K562 (cell line): ENCODE results near the gene UFSP1. TPM values are rescaled to one million over a fixed set of nuclear protein-coding genes. Genes with fewer than 3 reads are reported as not detected.

Source experiments
- ATF4 ChIP-seq: fragments of 450-650 bp; formaldehyde crosslinking; IDR thresholded peaks from 2 replicates; pipeline ENCODE4 v1.4.0; 2022; ENCODE audit warnings: mild to moderate bottlenecking, moderate library complexity
- FOXO4 ChIP-seq: fragments of 450-650 bp; formaldehyde crosslinking; IDR thresholded peaks from 2 replicates; pipeline ENCODE4 v1.4.0; 2020; ENCODE audit warnings: mild to moderate bottlenecking, moderate library complexity
- REST ChIP-seq, 2 experiments: fragments of 450-650 bp; formaldehyde crosslinking in 1 of 2; IDR thresholded peaks; 2 replicates each; pipeline versions ENCODE4 v1.4.0 to v1.6.1; 2014 to 2020; ENCODE audit warnings: mild to moderate bottlenecking in 2 of 2, borderline replicate concordance in 1 of 2, low read depth in 1 of 2
- SMAD1 ChIP-seq: fragments of 150-350 bp; IDR thresholded peaks from 2 replicates; pipeline ENCODE4 v1.6.1; 2014; ENCODE audit warnings: low read length, low read depth; ENCODE audit not compliant: partially characterized antibody
- ZKSCAN3 ChIP-seq: fragments of 250-450 bp; sonication (Bioruptor Pico); IDR thresholded peaks from 2 replicates; pipeline ENCODE4 v1.4.0; 2020
- ZNF445 ChIP-seq: fragments of 250-450 bp; sonication (Bioruptor Pico); IDR thresholded peaks from 2 replicates; pipeline ENCODE4 v1.4.0; 2020; ENCODE audit warnings: low read depth, mild to moderate bottlenecking, moderate library complexity
- ZNF655 ChIP-seq: fragments of 250-450 bp; sonication (Bioruptor Pico); IDR thresholded peaks from 2 replicates; pipeline ENCODE4 v1.5.0; 2021
- polyA plus RNA-seq, 8 experiments: library from polyadenylated mRNA; depleted of rRNA in 4 of 8; stranded (reverse) in 5 of 8; unstranded in 3 of 8; fragments of >200 nt; fragmentation: Nextera tagmentation in 2 of 8; fragmentation: Illumina TruSeq in 1 of 8; extraction: Ambion mirVana in 2 of 8; extraction: Trizol in 1 of 8; gene quantifications; 2 replicates each; pipeline versions ENCODE4 v1.2.1 to v1.2.3, GENCODE V29; 2011 to 2014; ENCODE audit warnings: inconsistent platforms in 1 of 8, missing spikeins in 1 of 8
- total RNA-seq, 7 experiments: library from RNA; depleted of rRNA in 6 of 7; stranded (reverse); fragments of >200 nt in 6 of 7; fragmentation: Illumina TruSeq in 2 of 7; extraction: Trizol in 2 of 7; gene quantifications; 2 replicates each; pipeline versions ENCODE4 v1.2.1 to v1.2.3, GENCODE V29; 2011 to 2021; ENCODE audit warnings: low replicate concordance in 1 of 7
- TF ChIP-seq, protein P1 (sequence below), 2 experiments: fragments of 450-650 bp in 1 of 2; IDR thresholded peaks; 2 replicates each; pipeline ENCODE4 v1.6.1; 2011 to 2017; ENCODE audit warnings: low read depth in 2 of 2, antibody characterized with exemption in 1 of 2, borderline replicate concordance in 1 of 2, low read length in 1 of 2, mild to moderate bottlenecking in 1 of 2, mixed read lengths in 1 of 2; ENCODE audit not compliant: control insufficient read depth in 1 of 2
- TF ChIP-seq, protein P2 (sequence below): sonication (generic); formaldehyde crosslinking; IDR thresholded peaks from 2 replicates; pipeline ENCODE4 v1.4.0; 2020; ENCODE audit warnings: mild to moderate bottlenecking, missing genetic modification reagents

The UFSP1 gene
- total and polyA plus RNA-seq, 9 of the 15 experiments (the other 6 are each of a cell fraction or from before 2014, with no cell fraction given), result 0.50 to 18.8 (median 2.1) TPM

DNA sequence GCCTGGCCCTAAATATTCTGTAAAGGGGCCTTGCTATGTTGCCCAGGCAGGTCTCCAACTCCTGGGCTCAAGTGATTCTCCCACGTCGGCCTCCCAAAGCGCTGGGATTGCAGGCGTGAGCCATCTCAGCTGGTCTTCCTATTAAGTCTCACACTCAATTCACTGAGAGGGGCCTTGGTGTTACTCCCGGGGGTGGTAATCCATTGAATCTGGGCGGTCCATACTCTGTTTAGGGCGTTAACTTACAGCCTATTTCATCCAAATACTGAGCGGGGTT, 15.3 kb downstream of the UFSP1 start (continued):
- TF ChIP-seq REST (IDR thresholded peaks at IDR 0.05; ENCODE audit: borderline replicate concordance) (no peak), REST (CRISPR knock-in tag; IDR thresholded peaks at IDR 0.05; ENCODE audit: low read depth) (no peak), ZNF655 (no peak), ATF4 (no peak), ZKSCAN3 (CRISPR knock-in tag) (no peak), FOXO4 (no peak), ZNF445 (CRISPR knock-in tag) (no peak), SMAD1 (no peak)
- TF ChIP-seq, protein P1, sequence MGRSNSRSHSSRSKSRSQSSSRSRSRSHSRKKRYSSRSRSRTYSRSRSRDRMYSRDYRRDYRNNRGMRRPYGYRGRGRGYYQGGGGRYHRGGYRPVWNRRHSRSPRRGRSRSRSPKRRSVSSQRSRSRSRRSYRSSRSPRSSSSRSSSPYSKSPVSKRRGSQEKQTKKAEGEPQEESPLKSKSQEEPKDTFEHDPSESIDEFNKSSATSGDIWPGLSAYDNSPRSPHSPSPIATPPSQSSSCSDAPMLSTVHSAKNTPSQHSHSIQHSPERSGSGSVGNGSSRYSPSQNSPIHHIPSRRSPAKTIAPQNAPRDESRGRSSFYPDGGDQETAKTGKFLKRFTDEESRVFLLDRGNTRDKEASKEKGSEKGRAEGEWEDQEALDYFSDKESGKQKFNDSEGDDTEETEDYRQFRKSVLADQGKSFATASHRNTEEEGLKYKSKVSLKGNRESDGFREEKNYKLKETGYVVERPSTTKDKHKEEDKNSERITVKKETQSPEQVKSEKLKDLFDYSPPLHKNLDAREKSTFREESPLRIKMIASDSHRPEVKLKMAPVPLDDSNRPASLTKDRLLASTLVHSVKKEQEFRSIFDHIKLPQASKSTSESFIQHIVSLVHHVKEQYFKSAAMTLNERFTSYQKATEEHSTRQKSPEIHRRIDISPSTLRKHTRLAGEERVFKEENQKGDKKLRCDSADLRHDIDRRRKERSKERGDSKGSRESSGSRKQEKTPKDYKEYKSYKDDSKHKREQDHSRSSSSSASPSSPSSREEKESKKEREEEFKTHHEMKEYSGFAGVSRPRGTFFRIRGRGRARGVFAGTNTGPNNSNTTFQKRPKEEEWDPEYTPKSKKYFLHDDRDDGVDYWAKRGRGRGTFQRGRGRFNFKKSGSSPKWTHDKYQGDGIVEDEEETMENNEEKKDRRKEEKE (IDR thresholded peaks at IDR 0.05; ENCODE audit: borderline replicate concordance in 1 of 2, control insufficient read depth in 1 of 2, low read depth in 2 of 2, low read length in 1 of 2), result no peak
- TF ChIP-seq, protein P2, sequence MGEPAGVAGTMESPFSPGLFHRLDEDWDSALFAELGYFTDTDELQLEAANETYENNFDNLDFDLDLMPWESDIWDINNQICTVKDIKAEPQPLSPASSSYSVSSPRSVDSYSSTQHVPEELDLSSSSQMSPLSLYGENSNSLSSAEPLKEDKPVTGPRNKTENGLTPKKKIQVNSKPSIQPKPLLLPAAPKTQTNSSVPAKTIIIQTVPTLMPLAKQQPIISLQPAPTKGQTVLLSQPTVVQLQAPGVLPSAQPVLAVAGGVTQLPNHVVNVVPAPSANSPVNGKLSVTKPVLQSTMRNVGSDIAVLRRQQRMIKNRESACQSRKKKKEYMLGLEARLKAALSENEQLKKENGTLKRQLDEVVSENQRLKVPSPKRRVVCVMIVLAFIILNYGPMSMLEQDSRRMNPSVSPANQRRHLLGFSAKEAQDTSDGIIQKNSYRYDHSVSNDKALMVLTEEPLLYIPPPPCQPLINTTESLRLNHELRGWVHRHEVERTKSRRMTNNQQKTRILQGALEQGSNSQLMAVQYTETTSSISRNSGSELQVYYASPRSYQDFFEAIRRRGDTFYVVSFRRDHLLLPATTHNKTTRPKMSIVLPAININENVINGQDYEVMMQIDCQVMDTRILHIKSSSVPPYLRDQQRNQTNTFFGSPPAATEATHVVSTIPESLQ (CRISPR knock-in tag), result 0 out of 2 replicates have a peak, but pooled peaks have one; percentile 83
